SK-N-SH treated with all-trans-retinoic acid at 6 μM for 48 hours (cell line): ENCODE measurements around the gene CCDC85B.

Source experiments
- ATAC-seq: fragments of 200-7000 bp; cut with Tn5 transposase; 3 replicates; pipeline ENCODE4 v1.9.1; 2020; ENCODE audit warnings: mild to moderate bottlenecking, moderate library complexity
- ARNTL ChIP-seq: fragments of 450-650 bp; formaldehyde crosslinking; IDR thresholded peaks from 2 replicates; pipeline ENCODE4 v1.5.0; 2020; ENCODE audit warnings: low read depth, mild to moderate bottlenecking, moderate library complexity, borderline replicate concordance
- BACH2 ChIP-seq: fragments of 250-450 bp; sonication (Bioruptor Pico); IDR thresholded peaks from 2 replicates; pipeline ENCODE4 v1.9.0; 2021; ENCODE audit warnings: mild to moderate bottlenecking, borderline replicate concordance
- CSDC2 ChIP-seq: fragments of 250-450 bp; sonication (Bioruptor Pico); IDR thresholded peaks from 2 replicates; pipeline ENCODE4 v1.5.0; 2020; ENCODE audit warnings: mild to moderate bottlenecking, moderate library complexity
- ESRRG ChIP-seq: fragments of 250-450 bp; sonication (Bioruptor Pico); IDR thresholded peaks from 2 replicates; pipeline ENCODE4 v1.6.1; 2021; ENCODE audit warnings: mild to moderate bottlenecking
- GLIS3 ChIP-seq: fragments of 250-450 bp; sonication (Bioruptor Pico); IDR thresholded peaks from 2 replicates; pipeline ENCODE4 v1.5.0; 2020; ENCODE audit warnings: mild to moderate bottlenecking, moderate library complexity
- ISL1 ChIP-seq: fragments of 250-450 bp; sonication (Bioruptor Pico); IDR thresholded peaks from 2 replicates; pipeline ENCODE4 v2.1.2; 2022; ENCODE audit warnings: mild to moderate bottlenecking, moderate library complexity
- OSR1 ChIP-seq: fragments of 250-450 bp; sonication (Bioruptor Pico); IDR thresholded peaks from 2 replicates; pipeline ENCODE4 v1.8.0; 2022; ENCODE audit warnings: moderate library complexity, mild to moderate bottlenecking, inconsistent platforms
- PPARA ChIP-seq: fragments of 250-450 bp; sonication (Bioruptor Pico); IDR thresholded peaks from 2 replicates; pipeline ENCODE4 v1.5.0; 2020; ENCODE audit warnings: mild to moderate bottlenecking, borderline replicate concordance
- RARB ChIP-seq: fragments of 250-450 bp; sonication (Bioruptor Pico); IDR thresholded peaks from 2 replicates; pipeline ENCODE4 v1.8.0; 2021; ENCODE audit warnings: mild to moderate bottlenecking, moderate library complexity
- SNAI2 ChIP-seq: fragments of 250-450 bp; sonication (Bioruptor Pico); IDR thresholded peaks from 2 replicates; pipeline ENCODE4 v1.5.0; 2020; ENCODE audit warnings: mild to moderate bottlenecking, moderate library complexity
- TCF4 ChIP-seq: fragments of 250-450 bp; sonication (Bioruptor Pico); IDR thresholded peaks from 2 replicates; pipeline ENCODE4 v1.8.0; 2021; ENCODE audit warnings: mild to moderate bottlenecking, moderate library complexity, borderline replicate concordance
- TOX ChIP-seq: fragments of 250-450 bp; sonication (Bioruptor Pico); IDR thresholded peaks from 2 replicates; pipeline ENCODE4 v1.8.0; 2021; ENCODE audit warnings: mild to moderate bottlenecking, moderate library complexity, borderline replicate concordance
- ZC3H10 ChIP-seq: fragments of 250-450 bp; sonication (Bioruptor Pico); IDR thresholded peaks from 2 replicates; pipeline ENCODE4 v1.5.1; 2021; ENCODE audit warnings: mild to moderate bottlenecking, moderate library complexity
- ZFP3 ChIP-seq: fragments of 250-450 bp; sonication (Bioruptor Pico); IDR thresholded peaks from 2 replicates; pipeline ENCODE4 v1.5.0; 2020; ENCODE audit warnings: mild to moderate bottlenecking, moderate library complexity
- ZFP30 ChIP-seq: fragments of 450-650 bp; formaldehyde crosslinking; IDR thresholded peaks from 2 replicates; pipeline ENCODE4 v1.5.0; 2022; ENCODE audit warnings: mild to moderate bottlenecking, moderate library complexity
- ZNF565 ChIP-seq: fragments of 450-650 bp; formaldehyde crosslinking; conservative IDR thresholded peaks from 2 replicates; pipeline ENCODE4 v1.5.0; 2020; ENCODE audit warnings: low read depth, mild to moderate bottlenecking, moderate library complexity
- ZNF70 ChIP-seq: fragments of 450-650 bp; formaldehyde crosslinking; IDR thresholded peaks from 2 replicates; pipeline ENCODE4 v1.5.0; 2020; ENCODE audit warnings: mild to moderate bottlenecking, moderate library complexity
- ZNF8 ChIP-seq: fragments of 450-650 bp; formaldehyde crosslinking; IDR thresholded peaks from 2 replicates; pipeline ENCODE4 v1.5.0; 2020; ENCODE audit warnings: mild to moderate bottlenecking, moderate library complexity
- TF ChIP-seq, protein P1 (sequence below): fragments of 250-450 bp; sonication (Bioruptor Pico); IDR thresholded peaks from 2 replicates; pipeline ENCODE4 v1.8.0; 2021; ENCODE audit warnings: low read depth, mild to moderate bottlenecking, moderate library complexity, borderline replicate concordance
- TF ChIP-seq, protein P2 (sequence below): fragments of 250-450 bp; sonication (Bioruptor Pico); IDR thresholded peaks from 2 replicates; pipeline ENCODE4 v1.8.0; 2020; ENCODE audit warnings: mild to moderate bottlenecking, moderate library complexity, borderline replicate concordance
- TF ChIP-seq, protein P3 (sequence below): fragments of 250-450 bp; sonication (Bioruptor Pico); IDR thresholded peaks from 2 replicates; pipeline ENCODE4 v1.5.1; 2020; ENCODE audit warnings: low read depth, mild to moderate bottlenecking, moderate library complexity
- TF ChIP-seq, protein P4 (sequence below): fragments of 250-450 bp; sonication (Bioruptor Pico); IDR thresholded peaks from 2 replicates; pipeline ENCODE4 v1.5.0; 2020; ENCODE audit warnings: mild to moderate bottlenecking, moderate library complexity

CCDC85B gene

DNA sequence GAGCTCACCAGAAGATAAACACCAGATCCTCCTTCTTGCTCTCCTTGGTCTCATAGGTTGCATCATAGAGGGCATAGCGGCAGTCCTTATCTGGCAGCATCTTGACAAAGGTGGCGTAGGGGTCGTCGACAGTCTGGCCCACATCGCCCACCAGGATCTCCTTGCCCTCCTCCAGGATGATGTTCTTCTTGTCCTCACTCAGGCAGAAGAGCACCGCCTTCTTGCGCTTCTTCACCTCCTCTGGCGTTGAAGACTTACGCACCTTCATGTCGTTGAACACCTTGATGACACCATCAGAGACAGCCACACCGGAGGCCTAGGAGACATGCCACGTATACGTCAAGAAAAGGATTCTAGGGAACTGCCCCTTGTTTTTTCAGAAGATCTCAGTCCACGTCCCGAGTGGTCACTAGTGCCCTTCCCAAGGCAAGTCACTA is 34.5 kb upstream of the CCDC85B start:
- no peak for ATAC-seq
- TF ChIP-seq SNAI2 (CRISPR knock-in tag) (no peak), BACH2 (CRISPR knock-in tag) (no peak), ZC3H10 (CRISPR knock-in tag) (no peak), ESRRG (CRISPR knock-in tag) (no peak), GLIS3 (no peak), RARB (CRISPR knock-in tag) (no peak), CSDC2 (CRISPR knock-in tag) (no peak), ZFP30 (CRISPR knock-in tag) (no peak), ARNTL (CRISPR knock-in tag) (no peak), ZNF565 (no peak), PPARA (no peak), ZNF70 (CRISPR knock-in tag) (no peak)
- TF ChIP-seq, protein P1, sequence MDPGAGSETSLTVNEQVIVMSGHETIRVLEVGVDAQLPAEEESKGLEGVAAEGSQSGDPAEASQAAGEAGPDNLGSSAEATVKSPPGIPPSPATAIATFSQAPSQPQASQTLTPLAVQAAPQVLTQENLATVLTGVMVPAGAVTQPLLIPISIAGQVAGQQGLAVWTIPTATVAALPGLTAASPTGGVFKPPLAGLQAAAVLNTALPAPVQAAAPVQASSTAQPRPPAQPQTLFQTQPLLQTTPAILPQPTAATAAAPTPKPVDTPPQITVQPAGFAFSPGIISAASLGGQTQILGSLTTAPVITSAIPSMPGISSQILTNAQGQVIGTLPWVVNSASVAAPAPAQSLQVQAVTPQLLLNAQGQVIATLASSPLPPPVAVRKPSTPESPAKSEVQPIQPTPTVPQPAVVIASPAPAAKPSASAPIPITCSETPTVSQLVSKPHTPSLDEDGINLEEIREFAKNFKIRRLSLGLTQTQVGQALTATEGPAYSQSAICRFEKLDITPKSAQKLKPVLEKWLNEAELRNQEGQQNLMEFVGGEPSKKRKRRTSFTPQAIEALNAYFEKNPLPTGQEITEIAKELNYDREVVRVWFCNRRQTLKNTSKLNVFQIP (CRISPR knock-in tag) = no peak
- TF ChIP-seq, protein P2, sequence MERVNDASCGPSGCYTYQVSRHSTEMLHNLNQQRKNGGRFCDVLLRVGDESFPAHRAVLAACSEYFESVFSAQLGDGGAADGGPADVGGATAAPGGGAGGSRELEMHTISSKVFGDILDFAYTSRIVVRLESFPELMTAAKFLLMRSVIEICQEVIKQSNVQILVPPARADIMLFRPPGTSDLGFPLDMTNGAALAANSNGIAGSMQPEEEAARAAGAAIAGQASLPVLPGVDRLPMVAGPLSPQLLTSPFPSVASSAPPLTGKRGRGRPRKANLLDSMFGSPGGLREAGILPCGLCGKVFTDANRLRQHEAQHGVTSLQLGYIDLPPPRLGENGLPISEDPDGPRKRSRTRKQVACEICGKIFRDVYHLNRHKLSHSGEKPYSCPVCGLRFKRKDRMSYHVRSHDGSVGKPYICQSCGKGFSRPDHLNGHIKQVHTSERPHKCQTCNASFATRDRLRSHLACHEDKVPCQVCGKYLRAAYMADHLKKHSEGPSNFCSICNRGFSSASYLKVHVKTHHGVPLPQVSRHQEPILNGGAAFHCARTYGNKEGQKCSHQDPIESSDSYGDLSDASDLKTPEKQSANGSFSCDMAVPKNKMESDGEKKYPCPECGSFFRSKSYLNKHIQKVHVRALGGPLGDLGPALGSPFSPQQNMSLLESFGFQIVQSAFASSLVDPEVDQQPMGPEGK (CRISPR knock-in tag) = no peak

DNA sequence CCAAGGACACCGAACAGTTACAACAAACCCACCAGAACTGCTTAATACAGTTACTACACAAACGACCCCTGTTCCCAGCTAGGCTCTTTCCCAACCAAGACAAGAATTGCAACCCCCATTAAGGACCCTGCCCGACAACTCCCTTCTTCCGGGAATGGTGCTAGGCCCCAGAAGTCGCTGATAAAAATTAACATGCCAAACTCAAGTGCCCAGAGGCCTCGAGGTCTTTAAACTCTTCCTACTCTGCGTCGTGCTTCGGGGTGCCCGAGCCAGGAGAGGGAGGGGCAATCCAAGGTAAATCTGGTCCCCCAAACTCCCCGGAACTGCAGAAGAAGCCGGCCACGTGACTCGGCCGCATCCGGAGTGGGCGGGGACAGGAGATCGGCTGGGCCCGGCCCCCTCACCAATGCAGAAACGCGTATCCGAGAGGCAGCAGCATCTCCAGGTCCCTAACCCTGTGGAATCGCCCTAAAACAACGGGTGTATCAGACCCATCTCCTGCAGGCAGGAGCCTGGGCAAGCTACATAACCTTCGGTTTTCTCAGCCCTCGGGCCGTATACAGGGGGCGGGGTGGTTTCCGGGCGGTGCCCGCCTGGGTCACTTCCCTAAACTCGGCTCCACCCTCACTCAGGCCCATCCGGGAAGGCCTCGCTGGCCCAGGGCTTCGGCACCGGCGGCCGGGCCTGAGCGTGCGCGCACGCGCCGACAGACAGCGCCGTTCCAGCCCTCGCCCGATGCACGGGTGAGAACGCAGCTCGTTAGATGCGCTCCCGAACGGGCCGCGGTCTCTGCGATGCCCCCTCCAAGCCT is 33.6 kb upstream of the CCDC85B start:
- TF ChIP-seq BACH2 (CRISPR knock-in tag) (no peak), ZNF8 (CRISPR knock-in tag) (no peak), ZNF70 (CRISPR knock-in tag) (no peak), GLIS3 (no peak), OSR1 (CRISPR knock-in tag) (no peak), ESRRG (CRISPR knock-in tag) (no peak), ZFP30 (CRISPR knock-in tag) (no peak), TCF4 (CRISPR knock-in tag) (no peak), ISL1 (CRISPR knock-in tag) (no peak), ZC3H10 (CRISPR knock-in tag) (no peak), CSDC2 (CRISPR knock-in tag) (no peak), SNAI2 (CRISPR knock-in tag) (no peak)
- TF ChIP-seq, protein P2 (CRISPR knock-in tag) = no peak
- TF ChIP-seq, protein P3, sequence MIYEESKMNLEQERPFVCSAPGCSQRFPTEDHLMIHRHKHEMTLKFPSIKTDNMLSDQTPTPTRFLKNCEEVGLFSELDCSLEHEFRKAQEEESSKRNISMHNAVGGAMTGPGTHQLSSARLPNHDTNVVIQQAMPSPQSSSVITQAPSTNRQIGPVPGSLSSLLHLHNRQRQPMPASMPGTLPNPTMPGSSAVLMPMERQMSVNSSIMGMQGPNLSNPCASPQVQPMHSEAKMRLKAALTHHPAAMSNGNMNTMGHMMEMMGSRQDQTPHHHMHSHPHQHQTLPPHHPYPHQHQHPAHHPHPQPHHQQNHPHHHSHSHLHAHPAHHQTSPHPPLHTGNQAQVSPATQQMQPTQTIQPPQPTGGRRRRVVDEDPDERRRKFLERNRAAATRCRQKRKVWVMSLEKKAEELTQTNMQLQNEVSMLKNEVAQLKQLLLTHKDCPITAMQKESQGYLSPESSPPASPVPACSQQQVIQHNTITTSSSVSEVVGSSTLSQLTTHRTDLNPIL (CRISPR knock-in tag) = no peak
- TF ChIP-seq, protein P4, sequence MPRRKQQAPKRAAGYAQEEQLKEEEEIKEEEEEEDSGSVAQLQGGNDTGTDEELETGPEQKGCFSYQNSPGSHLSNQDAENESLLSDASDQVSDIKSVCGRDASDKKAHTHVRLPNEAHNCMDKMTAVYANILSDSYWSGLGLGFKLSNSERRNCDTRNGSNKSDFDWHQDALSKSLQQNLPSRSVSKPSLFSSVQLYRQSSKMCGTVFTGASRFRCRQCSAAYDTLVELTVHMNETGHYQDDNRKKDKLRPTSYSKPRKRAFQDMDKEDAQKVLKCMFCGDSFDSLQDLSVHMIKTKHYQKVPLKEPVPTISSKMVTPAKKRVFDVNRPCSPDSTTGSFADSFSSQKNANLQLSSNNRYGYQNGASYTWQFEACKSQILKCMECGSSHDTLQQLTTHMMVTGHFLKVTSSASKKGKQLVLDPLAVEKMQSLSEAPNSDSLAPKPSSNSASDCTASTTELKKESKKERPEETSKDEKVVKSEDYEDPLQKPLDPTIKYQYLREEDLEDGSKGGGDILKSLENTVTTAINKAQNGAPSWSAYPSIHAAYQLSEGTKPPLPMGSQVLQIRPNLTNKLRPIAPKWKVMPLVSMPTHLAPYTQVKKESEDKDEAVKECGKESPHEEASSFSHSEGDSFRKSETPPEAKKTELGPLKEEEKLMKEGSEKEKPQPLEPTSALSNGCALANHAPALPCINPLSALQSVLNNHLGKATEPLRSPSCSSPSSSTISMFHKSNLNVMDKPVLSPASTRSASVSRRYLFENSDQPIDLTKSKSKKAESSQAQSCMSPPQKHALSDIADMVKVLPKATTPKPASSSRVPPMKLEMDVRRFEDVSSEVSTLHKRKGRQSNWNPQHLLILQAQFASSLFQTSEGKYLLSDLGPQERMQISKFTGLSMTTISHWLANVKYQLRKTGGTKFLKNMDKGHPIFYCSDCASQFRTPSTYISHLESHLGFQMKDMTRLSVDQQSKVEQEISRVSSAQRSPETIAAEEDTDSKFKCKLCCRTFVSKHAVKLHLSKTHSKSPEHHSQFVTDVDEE (CRISPR knock-in tag) = no peak
- ATAC-seq = no peak; the same call in 2 of the 3 replicates

DNA sequence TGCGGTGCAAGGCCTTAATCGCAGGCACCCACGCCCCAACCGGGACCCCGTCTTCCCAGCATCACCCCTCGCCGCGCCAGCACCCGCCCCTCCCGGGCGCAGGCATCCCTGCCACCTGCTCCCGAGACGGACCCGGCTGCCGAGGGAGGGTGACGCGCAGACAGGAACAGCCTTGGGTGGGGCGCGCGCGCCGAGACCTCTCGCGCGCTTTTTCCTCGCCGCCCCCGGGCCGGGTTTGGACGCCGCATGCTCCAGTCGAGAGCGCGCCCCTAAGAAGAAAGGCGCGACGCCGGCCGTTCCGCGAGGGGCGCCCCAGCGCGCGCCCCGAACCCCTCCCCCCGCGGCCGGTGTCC is 33.0 kb upstream of the CCDC85B start:
- no peak for ATAC-seq
- no peak for TF ChIP-seq BACH2 (CRISPR knock-in tag)
- TF ChIP-seq TOX (CRISPR knock-in tag) = no peak
- no peak for TF ChIP-seq ZNF565
- TF ChIP-seq SNAI2 (CRISPR knock-in tag) = no peak
- no peak for TF ChIP-seq ISL1 (CRISPR knock-in tag)
- no peak for TF ChIP-seq ZNF70 (CRISPR knock-in tag)
- no peak for TF ChIP-seq ZFP30 (CRISPR knock-in tag)
- no peak for TF ChIP-seq GLIS3
- TF ChIP-seq, protein P4 (CRISPR knock-in tag) = no peak
- TF ChIP-seq, protein P1 (CRISPR knock-in tag) = no peak
- no peak for TF ChIP-seq ZFP3 (CRISPR knock-in tag)
- TF ChIP-seq ESRRG (CRISPR knock-in tag) = no peak
